Measurements from ENCODE around the gene HS6ST2.

The HS6ST2 gene

DNA sequence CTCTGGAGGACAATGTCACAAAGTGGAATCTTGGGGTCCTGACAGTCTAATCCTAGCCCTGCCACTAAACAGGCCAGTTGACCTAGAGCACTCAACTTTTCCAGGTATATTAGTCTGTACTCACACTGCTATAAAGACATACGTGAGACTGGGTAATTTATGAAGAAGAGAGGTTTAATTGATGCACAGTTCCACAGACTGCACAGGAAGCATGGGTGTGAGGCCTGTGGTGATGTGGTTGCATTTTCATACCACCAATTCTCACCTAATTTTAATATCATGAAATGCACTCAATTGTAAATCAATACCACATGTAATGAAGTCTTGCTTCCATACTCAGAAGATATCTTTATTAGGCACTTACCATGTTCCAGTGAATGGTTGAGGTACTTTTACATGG is 192.0 kb downstream of the HS6ST2 start:
- Histone ChIP-seq H3K4me3 (ENCODE audit: low read length) (no peak overlapping the region), H3K9me3 (ENCODE audit: control insufficient read depth, insufficient read depth, low read length) (no peaks in the 10 kb centered on the region), H3K36me3 (ENCODE audit: control insufficient read depth, low read length) (no peaks in the 10 kb centered on the region), H3K4me2 (ENCODE audit: low read length) (no peak overlapping the region), H3K9me2 (replicated peaks; ENCODE audit: control insufficient read depth, low read length) (no peaks in the 10 kb centered on the region), H3K27ac (ENCODE audit: low read depth, low read length) (no peak overlapping the region), H3K27me3 (ENCODE audit: control insufficient read depth, low read length) (no peaks in the 10 kb centered on the region), H3K4me1 (ENCODE audit: control insufficient read depth, low read length) (no peaks in the 10 kb centered on the region), H3F3A (ENCODE audit: control insufficient read depth, insufficient read depth) (no peaks in the 10 kb centered on the region), H3K79me2 (ENCODE audit: control insufficient read depth, low read length) (no peaks in the 10 kb centered on the region), H4K20me1 (ENCODE audit: control insufficient read depth, insufficient read depth, low read depth, low read length) (no peaks in the 10 kb centered on the region)
- TF ChIP-seq EZH2phosphoT487 (IDR thresholded peaks at IDR 0.05; ENCODE audit: borderline replicate concordance, low read length): no peak
- TF ChIP-seq, protein P1, sequence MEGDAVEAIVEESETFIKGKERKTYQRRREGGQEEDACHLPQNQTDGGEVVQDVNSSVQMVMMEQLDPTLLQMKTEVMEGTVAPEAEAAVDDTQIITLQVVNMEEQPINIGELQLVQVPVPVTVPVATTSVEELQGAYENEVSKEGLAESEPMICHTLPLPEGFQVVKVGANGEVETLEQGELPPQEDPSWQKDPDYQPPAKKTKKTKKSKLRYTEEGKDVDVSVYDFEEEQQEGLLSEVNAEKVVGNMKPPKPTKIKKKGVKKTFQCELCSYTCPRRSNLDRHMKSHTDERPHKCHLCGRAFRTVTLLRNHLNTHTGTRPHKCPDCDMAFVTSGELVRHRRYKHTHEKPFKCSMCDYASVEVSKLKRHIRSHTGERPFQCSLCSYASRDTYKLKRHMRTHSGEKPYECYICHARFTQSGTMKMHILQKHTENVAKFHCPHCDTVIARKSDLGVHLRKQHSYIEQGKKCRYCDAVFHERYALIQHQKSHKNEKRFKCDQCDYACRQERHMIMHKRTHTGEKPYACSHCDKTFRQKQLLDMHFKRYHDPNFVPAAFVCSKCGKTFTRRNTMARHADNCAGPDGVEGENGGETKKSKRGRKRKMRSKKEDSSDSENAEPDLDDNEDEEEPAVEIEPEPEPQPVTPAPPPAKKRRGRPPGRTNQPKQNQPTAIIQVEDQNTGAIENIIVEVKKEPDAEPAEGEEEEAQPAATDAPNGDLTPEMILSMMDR (IDR thresholded peaks at IDR 0.05; ENCODE audit: low read depth, low read length, poor library complexity, severe bottlenecking): no peak

DNA sequence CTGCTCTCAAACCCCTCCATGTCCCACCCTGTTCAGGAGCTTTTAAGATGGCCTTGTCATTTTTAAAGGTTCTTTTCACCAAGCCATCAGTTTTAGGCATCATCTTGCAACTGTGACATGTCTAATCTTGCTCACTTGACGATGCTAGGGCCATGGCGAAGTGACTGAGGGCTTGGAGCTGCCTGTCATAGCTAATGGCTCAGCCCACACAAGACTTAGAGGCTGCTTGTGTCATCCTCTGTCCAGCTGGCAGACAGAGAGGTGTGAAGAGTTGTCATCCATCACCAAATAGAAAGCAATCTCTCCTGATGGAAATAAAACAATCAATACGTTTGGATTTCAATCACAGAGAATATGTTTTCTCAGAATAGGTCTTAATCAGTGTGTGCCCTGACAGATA is 194.9 kb downstream of the HS6ST2 start:
- Histone ChIP-seq H3K4me2 (ENCODE audit: low read length) (no peak overlapping the region), H4K20me1 (ENCODE audit: control insufficient read depth, insufficient read depth, low read depth, low read length) (no peaks in the 10 kb centered on the region), H3K79me2 (ENCODE audit: control insufficient read depth, low read length) (no peaks in the 10 kb centered on the region), H3K27me3 (ENCODE audit: control insufficient read depth, low read length) (no peaks in the 10 kb centered on the region), H3K27ac (ENCODE audit: low read depth, low read length) (no peak overlapping the region), H3K9me2 (replicated peaks; ENCODE audit: control insufficient read depth, low read length) (no peaks in the 10 kb centered on the region), H3F3A (ENCODE audit: control insufficient read depth, insufficient read depth) (no peaks in the 10 kb centered on the region), H3K36me3 (ENCODE audit: control insufficient read depth, low read length) (no peaks in the 10 kb centered on the region), H3K4me1 (ENCODE audit: control insufficient read depth, low read length) (no peaks in the 10 kb centered on the region), H3K4me3 (ENCODE audit: low read length) (no peak overlapping the region), H3K9me3 (ENCODE audit: control insufficient read depth, insufficient read depth, low read length) (no peaks in the 10 kb centered on the region)
- TF ChIP-seq, protein P1 (IDR thresholded peaks at IDR 0.05; ENCODE audit: low read depth, low read length, poor library complexity, severe bottlenecking): no peak

DNA sequence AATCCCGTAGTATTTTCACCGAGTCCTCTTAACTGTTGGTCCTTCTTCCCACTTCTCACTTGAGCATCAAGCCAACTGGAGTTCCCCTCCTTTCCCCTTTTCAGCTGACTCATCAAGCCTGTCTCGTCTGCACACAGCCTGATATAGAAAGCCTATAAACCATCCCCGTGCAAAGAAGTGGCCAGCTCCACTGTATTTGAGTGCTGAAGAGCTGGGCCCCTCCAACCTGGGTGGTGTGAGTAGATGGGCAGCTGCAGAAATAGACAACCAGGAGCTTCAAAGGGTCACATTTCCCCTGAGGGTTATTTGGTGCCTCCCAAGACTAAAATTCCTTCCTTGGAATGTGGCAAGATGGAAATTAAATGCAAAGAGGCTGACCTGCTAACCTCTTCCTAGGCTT is 199.7 kb downstream of the HS6ST2 start:
- H3K36me3 ChIP-seq (ENCODE audit: control insufficient read depth, low read length): no peaks in the 10 kb centered on the region

More for the DNA sequence above, 199.7 kb downstream of the HS6ST2 start:
- Histone ChIP-seq H3K4me1 (ENCODE audit: control insufficient read depth, low read length) (no peaks in the 10 kb centered on the region), H3F3A (ENCODE audit: control insufficient read depth, insufficient read depth) (no peaks in the 10 kb centered on the region), H3K27me3 (ENCODE audit: control insufficient read depth, low read length) (no peaks in the 10 kb centered on the region), H3K27ac (ENCODE audit: low read depth, low read length) (no peak overlapping the region), H3K9me3 (ENCODE audit: control insufficient read depth, insufficient read depth, low read length) (no peaks in the 10 kb centered on the region), H3K79me2 (ENCODE audit: control insufficient read depth, low read length) (no peaks in the 10 kb centered on the region), H4K20me1 (ENCODE audit: control insufficient read depth, insufficient read depth, low read depth, low read length) (no peaks in the 10 kb centered on the region), H3K4me3 (ENCODE audit: low read length) (no peak overlapping the region), H3K4me2 (ENCODE audit: low read length) (no peak overlapping the region), H3K9me2 (replicated peaks; ENCODE audit: control insufficient read depth, low read length) (no peaks in the 10 kb centered on the region)
- no peak for TF ChIP-seq EZH2phosphoT487 (IDR thresholded peaks at IDR 0.05; ENCODE audit: borderline replicate concordance, low read length)
- TF ChIP-seq, protein P1 (IDR thresholded peaks at IDR 0.05; ENCODE audit: low read depth, low read length, poor library complexity, severe bottlenecking): no peak

All from DOHH2 (cell line).